HFF-Myc (cell line): ENCODE measurements around the gene ALPI.
"Not testable (repeated sequence)": the region's sequence is repeated elsewhere in the genome, so short reads cannot be mapped to it uniquely, and the experiment has no call there.

Experiments
- DNase-seq: peaks from one replicate; pipeline ENCODE4 v3.0.0-alpha.2; 2011; ENCODE audit warnings: low read depth; ENCODE audit errors: extremely low read depth
- H3K4me3 ChIP-seq: replicated peaks from 2 replicates; pipeline ENCODE4 v1.5.1; 2011; ENCODE audit warnings: low read depth, mild to moderate bottlenecking, control low read depth, low read length
- CTCF ChIP-seq: IDR thresholded peaks from 2 replicates; pipeline ENCODE4 v1.5.1; 2012; ENCODE audit warnings: mild to moderate bottlenecking, low read depth, low read length, control low read depth; ENCODE audit errors: missing control alignments

Gene ALPI

GRCh38 chr2:232431705-232432590 lies 24.0 kb upstream of the ALPI start:
- no peak overlapping the region for H3K4me3 ChIP-seq
- TF ChIP-seq CTCF = no peak
- no peak for DNase-seq

- no peak for DNase-seq
- TF ChIP-seq CTCF = peak; percentile 18
- no peak overlapping the region for H3K4me3 ChIP-seq
Observed at GRCh38 chr2:232432598-232433184, 23.3 kb upstream of the ALPI start.

GRCh38 chr2:232433622-232434021 lies 22.3 kb upstream of the ALPI start:
- not testable (repeated sequence) for DNase-seq

GRCh38 chr2:232434091-232434490 lies 21.9 kb upstream of the ALPI start:
- no peak for DNase-seq
- TF ChIP-seq CTCF = no peak

More at GRCh38 chr2:232433622-232434021, 22.3 kb upstream of the ALPI start:
- not testable (repeated sequence) for H3K4me3 ChIP-seq

GRCh38 chr2:232434563-232435374 lies 21.2 kb upstream of the ALPI start:
- no peak overlapping the region for H3K4me3 ChIP-seq
- no peak for TF ChIP-seq CTCF

More at GRCh38 chr2:232434091-232434490, 21.9 kb upstream of the ALPI start:
- H3K4me3 ChIP-seq = no peak overlapping the region

GRCh38 chr2:232435375-232435648 lies 20.6 kb upstream of the ALPI start:
- TF ChIP-seq CTCF = no peak
- DNase-seq = no peak
- H3K4me3 ChIP-seq = no peak overlapping the region

More at GRCh38 chr2:232434563-232435374, 21.2 kb upstream of the ALPI start:
- no peak for DNase-seq

GRCh38 chr2:232435805-232436204 lies 20.1 kb upstream of the ALPI start:
- no peak overlapping the region for H3K4me3 ChIP-seq
- no peak for DNase-seq
- TF ChIP-seq CTCF = no peak
